ENCODE measurements around the gene MFAP3.

MFAP3 gene

DNA sequence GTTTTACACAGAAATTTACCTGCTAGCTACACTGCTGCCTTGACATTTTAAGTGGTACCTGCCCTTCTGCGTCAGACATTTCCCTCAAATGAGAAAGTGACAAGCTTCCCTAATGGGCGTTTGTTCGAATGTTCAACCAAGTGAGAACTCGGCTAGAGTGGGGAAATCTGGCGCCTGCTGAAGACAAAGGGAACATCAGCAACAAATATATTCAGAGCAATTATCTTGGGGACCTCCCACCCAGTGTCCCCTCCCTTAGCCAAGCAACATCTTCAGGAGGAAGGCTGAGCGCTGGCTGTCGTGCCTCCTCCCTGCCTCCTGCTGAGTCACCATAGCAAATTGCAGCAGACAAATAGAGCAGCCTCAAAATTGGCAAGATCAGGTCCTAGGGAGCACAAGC, 57.1 kb downstream of the MFAP3 start:
- DNase-seq: no peak

DNA sequence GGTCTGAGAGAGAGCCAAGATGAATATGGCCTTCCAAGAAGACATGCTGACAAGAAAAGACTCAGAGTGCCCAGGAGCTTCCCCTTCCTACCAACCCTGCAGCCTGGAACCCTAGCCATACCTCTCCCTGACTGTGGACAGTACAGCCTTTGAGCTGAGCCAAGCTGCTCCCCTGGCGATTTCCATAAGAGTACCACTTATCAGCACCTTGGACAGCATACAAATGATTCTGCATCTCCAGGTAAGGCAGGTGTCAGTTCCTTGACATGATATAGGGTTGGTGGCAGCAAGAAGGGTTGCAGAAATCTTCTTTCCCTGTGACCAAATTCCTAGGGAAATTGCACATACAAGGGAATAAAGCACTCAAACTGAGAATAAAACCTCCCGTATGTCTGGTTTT, 58.3 kb downstream of the MFAP3 start:
- DNase-seq: no peak

DNA sequence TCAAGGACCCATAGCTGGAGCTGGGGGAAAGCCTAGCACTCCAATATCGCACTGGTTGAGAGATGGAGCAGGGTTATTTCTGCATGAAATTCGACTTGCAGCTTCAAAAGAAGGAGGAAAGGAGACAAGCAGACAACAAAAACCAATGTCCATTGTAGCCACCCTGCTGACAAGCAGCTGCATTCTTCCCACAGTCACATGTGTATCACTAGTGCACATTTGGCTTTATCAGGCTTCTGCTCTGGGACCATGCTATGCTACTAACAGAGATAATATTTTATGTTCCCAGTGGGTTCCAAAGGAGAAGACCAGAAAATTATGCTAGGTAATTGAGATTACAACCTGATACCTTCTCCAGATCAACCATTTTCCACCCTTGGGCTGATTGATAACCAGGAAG, 59.7 kb downstream of the MFAP3 start:
- DNase-seq: no peak

DNA sequence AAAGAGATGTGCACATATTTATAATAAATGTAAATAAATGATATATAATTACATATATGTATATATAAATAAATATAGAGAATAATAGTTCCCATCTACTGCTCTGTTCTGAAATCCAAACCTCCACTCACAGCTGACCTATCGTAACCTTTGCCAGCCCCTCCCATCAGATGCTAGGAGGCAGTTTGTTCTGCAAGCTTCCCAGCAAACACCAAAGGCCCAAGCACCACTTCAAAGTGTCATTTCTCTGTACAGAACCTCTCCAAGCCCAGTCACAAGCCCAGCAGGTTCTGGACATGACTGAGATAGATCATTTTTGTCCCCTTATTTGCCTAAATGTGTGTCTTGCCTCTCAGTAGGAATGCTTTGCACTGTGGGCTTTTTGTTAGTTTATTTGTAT, 62.4 kb downstream of the MFAP3 start:
- DNase-seq: no peak

DNA sequence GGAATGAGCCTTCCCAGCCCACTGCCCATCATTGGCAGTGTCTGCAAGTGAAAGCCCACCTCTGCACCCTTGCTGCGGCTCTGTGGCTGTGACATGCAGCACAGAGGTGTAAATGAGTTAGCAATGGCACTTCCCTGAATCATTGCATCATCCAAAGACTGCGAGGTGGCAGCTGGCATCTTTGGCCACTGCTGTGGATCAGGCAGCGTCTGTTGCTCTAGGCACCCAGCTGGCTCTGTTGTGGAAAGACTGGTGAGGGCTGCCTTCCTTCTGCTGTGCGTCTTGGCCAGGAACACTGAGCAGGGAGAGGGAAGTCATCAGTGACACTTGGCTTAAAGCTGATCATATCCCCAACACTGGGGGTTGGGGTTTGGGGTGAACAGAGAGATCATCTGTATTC, 64.5 kb downstream of the MFAP3 start:
- DNase-seq: no peak
